Stimulated activated CD4-positive, alpha-beta T cell treated with anti-CD3 and anti-CD28 coated beads, TNF-alpha, amount 100 ng/mL, for 24 hours (primary cell): ENCODE data around the gene CISH.
A peak's percentile ranks its signal among the peaks of the same experiment; 100 is the strongest.

Experiments used
- DNase-seq, 3 experiments: peaks; one replicate each; pipeline ENCODE4 v3.0.0-alpha.2; 2020; ENCODE audit warnings: low read depth in 3 of 3

The CISH gene

GRCh38 chr3:50599115-50599715 is 12.4 kb downstream of the CISH start:
- DNase-seq: no peak

DNA sequence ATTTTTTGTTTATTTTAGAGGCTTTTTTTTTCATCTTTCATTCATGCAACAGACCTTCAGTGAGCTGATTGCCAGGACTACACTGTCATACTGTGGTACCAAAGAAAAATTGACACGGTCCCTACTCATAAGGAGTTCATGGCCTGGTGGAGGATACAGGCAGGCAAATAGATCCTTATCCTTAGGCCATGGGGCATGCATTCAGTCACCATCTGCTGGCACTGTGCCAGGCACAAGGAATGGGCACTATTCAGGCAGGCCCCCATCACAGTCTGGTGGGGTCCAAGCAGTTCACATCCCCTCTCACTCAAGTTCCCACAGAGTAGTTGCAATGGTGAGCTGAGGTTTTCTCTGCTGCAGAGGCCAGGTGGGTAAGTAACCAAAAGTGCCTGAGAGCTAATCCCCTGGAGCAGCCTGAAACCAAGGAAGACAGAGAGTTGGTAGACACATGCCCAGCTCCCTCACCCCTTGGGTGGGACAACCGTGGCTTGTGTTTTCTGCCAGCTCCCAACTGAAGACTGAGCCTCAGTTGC is 17.3 kb downstream of the CISH start:
- DNase-seq: no peak

DNA sequence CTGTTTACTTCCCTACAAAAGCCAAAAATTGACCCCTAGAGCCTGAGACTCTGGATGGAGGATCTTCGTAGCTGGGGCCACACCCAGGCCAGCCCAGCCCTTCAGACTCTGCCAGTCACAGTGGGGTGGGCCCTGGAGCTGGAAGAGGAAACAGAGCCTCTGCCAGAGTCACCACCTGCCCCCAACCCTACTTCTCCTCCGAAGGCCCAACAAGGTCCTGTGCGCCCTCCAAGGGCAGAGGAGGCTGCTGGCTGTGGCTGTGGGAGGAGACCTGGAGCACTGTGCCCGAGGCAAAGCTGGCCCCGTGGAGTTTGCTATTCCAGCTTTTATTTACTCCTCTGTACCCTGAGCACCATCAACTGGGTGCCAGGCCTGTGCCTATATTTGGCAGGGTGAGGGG is 19.0 kb downstream of the CISH start:
- DNase-seq: no peak

- no peak for DNase-seq
Measured at GRCh38 chr3:50591196-50591741, 20.3 kb downstream of the CISH start.

DNA sequence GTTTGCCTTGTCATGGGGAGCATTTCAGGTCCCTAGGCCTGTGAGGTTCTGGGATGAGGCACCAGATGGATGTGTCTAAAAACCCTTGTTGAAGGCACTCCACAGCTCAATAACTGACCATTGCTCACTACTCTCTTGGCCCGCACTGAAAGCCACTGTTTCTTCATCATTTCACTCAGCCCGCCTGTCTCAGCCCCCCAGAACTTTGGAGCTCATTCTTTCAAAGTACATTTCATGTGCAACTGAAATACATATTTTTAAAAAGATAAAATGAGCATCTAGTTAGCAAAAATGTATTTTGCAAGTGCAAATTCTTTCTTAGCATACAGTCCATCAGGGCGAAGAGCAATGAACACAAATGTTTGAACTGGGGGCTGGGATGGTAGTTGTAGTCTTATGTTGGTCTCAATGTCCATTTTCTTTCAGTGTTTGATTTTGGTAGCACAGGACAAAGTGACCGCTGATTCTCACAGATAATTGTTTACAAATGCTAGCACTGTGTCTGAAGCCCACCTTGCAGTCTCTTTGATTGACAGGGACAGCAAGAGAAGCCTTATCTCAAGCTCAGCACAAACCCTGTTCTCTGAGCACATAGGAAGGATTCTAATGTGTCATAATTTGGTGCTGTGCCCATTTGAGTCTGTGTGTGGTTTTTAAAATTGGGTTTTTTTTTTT is 22.7 kb downstream of the CISH start:
- DNase-seq: no peak

- peak; percentile 75 to 90 (median 75) for DNase-seq
Measured at GRCh38 chr3:50587806-50588758, 23.5 kb downstream of the CISH start.

- no peak for DNase-seq
Measured at GRCh38 chr3:50587373-50587772, 24.2 kb downstream of the CISH start.

DNA sequence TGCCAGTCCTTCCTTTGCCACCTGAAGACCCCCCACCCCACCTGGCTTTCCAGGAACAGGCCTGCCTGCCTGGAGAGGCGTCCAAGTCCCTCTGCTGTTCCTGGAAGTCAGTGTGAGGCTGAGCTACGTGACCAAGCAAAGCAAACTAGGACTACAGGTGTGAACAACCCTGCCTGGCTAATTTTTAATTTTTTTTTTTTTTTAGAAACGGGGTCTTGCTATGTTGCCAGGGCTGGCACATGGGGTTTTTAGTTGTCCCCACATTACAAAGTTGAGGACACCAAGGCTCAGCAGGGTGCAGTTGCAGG is 24.9 kb downstream of the CISH start:
- no peak for DNase-seq

- DNase-seq: peak in 1 of 3 experiments; percentile 69
Measured at GRCh38 chr3:50585919-50586762, 25.4 kb downstream of the CISH start.

DNA sequence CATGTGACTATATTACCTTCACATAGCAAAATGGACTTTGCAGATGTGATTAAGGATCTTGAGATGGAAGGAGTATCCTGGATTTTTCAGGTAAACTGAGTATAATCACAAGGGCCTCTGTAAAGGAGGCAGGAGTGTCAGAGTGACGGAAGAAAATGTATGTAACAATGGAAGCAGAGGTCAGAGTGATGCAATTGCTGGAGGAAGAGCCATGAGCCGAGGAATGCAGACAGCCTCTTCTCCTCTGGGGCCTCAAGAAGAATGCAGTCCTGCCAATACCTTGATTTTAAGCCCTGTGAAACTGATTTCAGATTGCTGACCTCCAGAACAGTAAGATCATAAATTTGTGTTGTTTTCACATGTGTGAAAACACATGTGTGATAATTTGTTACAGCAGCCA is 27.2 kb downstream of the CISH start:
- no peak for DNase-seq

- no peak for DNase-seq
Measured at GRCh38 chr3:50583897-50584296, 27.7 kb downstream of the CISH start.

- DNase-seq: no peak
Measured at GRCh38 chr3:50582083-50582482, 29.5 kb downstream of the CISH start.

DNA sequence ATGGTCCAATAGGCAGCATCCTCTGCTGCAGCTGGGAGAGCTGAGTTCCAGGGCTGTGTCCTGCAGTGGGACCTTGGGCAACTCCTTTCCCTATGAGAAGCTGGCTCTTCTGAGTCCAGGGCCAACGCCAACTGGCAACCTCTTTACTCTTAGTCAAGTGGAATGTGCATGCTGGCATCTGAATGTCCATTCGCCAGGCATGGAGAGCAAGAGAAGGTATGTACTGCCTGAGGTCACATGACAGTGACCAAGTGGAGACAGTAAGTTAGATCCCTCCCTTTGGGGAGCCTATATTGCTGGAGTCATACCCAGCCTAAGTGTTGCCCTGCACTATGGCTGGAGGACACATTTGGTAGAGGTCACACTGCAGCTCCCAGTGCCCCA is 30.1 kb downstream of the CISH start:
- DNase-seq: no peak

- DNase-seq: no peak
Measured at GRCh38 chr3:50580683-50581458, 30.7 kb downstream of the CISH start.

GRCh38 chr3:50577348-50577747 is 34.2 kb downstream of the CISH start:
- no peak for DNase-seq

DNA sequence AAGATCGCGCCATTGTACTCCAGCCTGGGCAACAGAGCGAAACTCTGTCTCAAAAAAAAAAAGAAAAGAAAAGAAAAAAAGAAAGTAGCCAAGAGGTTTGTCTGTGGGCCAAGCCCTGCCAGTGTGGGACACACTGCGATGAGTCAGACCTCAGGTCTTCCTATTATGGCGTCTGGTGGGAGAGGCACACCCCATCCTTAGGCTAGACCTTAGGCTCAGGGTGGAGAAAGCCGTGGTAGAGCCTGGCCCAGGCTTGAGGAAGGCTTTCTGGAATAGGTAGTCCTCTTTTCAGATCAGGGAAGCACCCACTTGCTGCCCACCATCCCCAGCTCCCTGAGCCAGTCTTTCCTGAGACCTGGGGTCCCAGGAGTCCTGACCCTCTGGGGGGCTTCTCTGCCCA is 36.2 kb downstream of the CISH start:
- DNase-seq: no peak

- peak in 1 of 3 experiments; percentile 42 for DNase-seq
Measured at GRCh38 chr3:50574444-50574831, 37.1 kb downstream of the CISH start.

- peak; percentile 42 to 79 (median 47) for DNase-seq
Measured at GRCh38 chr3:50573566-50574443, 37.8 kb downstream of the CISH start.

DNA sequence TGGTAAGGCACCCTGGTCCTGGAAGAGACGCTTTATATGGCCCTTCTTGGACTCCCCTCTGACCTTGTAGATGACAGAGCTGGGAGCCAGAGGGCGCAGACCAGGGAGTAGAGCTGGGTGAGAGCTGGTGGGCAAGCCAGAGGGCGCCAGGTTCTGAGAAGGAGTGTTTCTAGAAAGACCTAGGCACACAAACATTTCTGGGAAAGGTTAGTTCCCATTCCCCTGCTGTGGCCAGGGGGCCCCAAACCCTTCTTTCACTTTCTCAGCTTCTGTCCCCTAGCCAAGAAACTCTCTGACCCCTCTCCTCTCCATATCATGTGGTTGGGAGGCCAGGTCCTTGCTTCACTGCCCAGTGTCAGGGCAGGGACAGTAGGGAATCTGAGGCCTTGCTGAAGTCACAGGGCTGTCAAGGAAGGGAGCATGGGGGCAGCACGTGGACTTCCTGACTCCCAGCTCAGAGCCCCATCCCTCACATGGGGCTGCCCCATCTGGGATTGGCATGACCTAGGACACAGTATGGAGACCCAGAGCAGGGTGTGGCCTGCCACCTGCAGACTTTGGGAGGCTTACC is 38.7 kb downstream of the CISH start:
- DNase-seq: peak in 1 of 3 experiments; percentile 49
